Activated T-cell treated with anti-CD3 and anti-CD28 coated beads, Interleukin-2, amount 50 U/mL, for 4 hours (primary cell): ENCODE data around the gene SFMBT1. TPM values are rescaled to one million over a fixed set of nuclear protein-coding genes. Genes with fewer than 3 reads are reported as not detected.
"Not testable (repeated sequence)": the region's sequence is repeated elsewhere in the genome, so short reads cannot be mapped to it uniquely, and the experiment has no call there.

Experiments used
- ATAC-seq, 2 donors: fragments of 200-7000 bp; cut with Tn5 transposase; one replicate each; pipeline ENCODE4 v1.10.0; 2021
- DNase-seq: peaks from one replicate; pipeline ENCODE4 v3.0.0-alpha.2; 2020
- H3K27me3 Mint-ChIP-seq: one replicate; pipeline ENCODE4 v1.8.0; 2021; ENCODE audit warnings: low read depth, mixed read lengths
- H3K36me3 Mint-ChIP-seq: one replicate; pipeline ENCODE4 v1.8.0; 2022; ENCODE audit warnings: mixed read lengths; ENCODE audit not compliant: insufficient read depth
- H3K4me1 Mint-ChIP-seq: one replicate; pipeline ENCODE4 v1.8.0; 2021; ENCODE audit warnings: low read depth, mixed read lengths
- H3K4me3 Mint-ChIP-seq: one replicate; pipeline ENCODE4 v1.8.0; 2021; ENCODE audit warnings: mild to moderate bottlenecking, moderate library complexity, mixed read lengths
- H3K9me3 Mint-ChIP-seq: one replicate; pipeline ENCODE4 v1.8.0; 2021; ENCODE audit warnings: mixed read lengths
- total RNA-seq, 3 donors: library from RNA; stranded (reverse); gene quantifications; one replicate each; pipeline ENCODE4 v1.2.1, GENCODE V29; 2021

Gene SFMBT1
- total RNA-seq, 3 donors from 2014 or later, result 16.8 to 25.2 (median 20.0) TPM

DNA sequence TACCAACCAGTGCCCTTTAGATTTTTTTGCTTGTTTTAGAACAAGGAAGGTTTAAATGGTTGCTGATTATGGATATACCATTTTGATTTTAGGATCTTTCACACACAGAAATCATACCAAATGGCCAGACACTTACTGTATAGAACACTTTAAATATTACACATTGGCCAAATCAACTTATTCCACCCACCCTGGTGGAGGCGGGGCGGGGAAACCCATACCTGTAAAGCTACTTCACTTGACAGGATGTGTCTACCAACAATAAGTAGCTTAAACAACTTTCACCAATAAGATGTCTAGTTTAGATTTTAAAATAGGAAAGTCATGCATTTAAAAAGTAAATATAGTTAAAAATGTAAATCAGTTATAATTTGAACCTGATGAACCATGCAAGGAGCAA, 17.0 kb upstream of the SFMBT1 start:
- ATAC-seq, result no peak
- H3K36me3 Mint-ChIP-seq, result no peaks in the 10 kb centered on the region

DNA sequence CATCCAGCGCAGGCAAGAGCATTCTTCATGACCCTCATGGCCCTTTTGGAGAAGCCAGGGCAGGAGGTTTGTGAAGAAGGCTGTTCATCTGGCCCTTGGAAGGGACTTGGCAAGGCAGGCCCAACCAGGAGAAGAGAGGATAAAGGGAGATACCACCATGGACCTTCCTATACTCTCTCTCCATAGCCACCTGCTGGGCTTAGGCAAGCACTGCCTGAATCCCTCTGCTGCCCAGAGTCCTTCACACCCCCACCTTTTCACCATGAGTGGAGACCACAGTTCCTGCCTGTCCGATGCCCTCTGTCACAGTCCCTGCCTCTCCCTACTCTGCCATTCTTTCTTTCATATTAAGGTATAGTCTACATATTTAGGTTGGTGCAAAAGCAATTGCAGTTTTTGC, 10.6 kb upstream of the SFMBT1 start:
- Mint-ChIP-seq H3K27me3 (no peaks in the 10 kb centered on the region), H3K36me3 (no peaks in the 10 kb centered on the region), H3K9me3 (no peaks in the 10 kb centered on the region), H3K4me3 (no peak overlapping the region), H3K4me1 (no peaks in the 10 kb centered on the region)
- ATAC-seq (peak in 1 of 2 donors; percentile 38), DNase-seq (no peak)

More for the DNA sequence above, 17.0 kb upstream of the SFMBT1 start:
- no peaks in the 10 kb centered on the region for H3K9me3 Mint-ChIP-seq
- no peak overlapping the region for H3K4me3 Mint-ChIP-seq
- H3K27me3 Mint-ChIP-seq, result peaks cover 3% of the 10 kb centered on the region
- H3K4me1 Mint-ChIP-seq, result no peaks in the 10 kb centered on the region
- DNase-seq, result no peak

DNA sequence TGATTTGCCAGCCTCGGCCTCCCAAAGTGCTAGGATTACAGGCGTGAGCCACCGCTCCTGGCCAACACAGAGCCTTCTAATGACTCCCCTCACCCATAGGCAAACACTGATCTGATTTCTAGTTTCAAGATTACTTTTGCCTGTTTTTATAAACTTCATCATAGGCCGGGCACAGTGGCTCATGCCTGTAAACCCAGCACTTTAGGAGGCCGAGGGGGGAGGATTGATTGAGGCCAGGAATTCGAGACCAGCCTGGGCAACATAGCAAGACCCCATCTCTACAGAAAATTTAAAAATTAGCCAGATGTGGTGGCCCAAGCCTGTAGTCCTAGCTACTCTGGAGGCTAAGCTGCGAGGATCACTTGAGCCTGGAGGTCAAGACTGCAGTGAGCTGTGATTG, 8.4 kb upstream of the SFMBT1 start:
- H3K36me3 Mint-ChIP-seq, H3K4me3 Mint-ChIP-seq, H3K27me3 Mint-ChIP-seq, DNase-seq, H3K4me1 Mint-ChIP-seq, ATAC-seq, H3K9me3 Mint-ChIP-seq: not testable (repeated sequence)

DNA sequence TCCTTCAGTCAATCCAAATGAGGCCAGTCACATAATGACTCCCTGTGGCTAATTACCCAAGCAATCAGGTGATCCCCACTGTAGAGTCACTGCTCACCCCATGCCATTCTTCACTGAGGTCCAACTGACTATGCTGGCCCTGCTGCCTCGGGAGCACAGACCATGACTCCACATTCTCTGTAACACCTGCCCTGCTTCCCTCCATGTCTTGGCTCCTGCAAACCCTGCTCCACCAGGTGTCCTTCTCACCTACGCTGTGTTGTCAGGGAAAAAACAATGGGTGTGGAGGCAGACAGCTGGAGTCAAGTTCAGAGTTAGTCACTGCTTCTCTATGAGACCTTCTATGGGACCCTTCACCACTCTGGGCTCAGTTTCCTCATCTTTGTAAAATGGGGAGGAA, 6.1 kb upstream of the SFMBT1 start:
- Mint-ChIP-seq H3K27me3 (no peaks in the 10 kb centered on the region), H3K4me1 (peaks cover 9% of the 10 kb centered on the region), H3K9me3 (no peaks in the 10 kb centered on the region), H3K36me3 (no peaks in the 10 kb centered on the region), H3K4me3 (no peak overlapping the region)
- no peak for ATAC-seq
- DNase-seq, result no peak

DNA sequence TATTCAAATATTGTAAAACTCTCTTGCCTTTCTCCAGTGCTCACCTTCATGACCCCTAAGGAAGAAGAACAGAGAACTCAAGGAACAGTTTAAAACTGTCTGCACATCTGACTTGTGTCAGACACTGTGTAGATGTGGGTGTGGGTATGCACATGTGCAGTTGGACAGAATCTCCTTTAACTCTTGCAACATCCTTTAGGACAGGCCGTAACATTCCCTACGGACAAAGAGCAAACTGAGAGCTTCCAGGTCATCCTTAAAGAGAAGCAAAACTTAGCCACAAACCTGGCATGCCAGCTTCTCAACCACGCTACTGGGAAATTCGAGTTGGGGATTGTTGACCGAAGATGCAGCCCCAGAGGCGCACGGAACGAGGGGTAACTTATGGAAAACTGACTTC, 4.1 kb upstream of the SFMBT1 start:
- no peak for ATAC-seq
- DNase-seq, result no peak
- no peaks in the 10 kb centered on the region for H3K27me3 Mint-ChIP-seq
- no peaks in the 10 kb centered on the region for H3K36me3 Mint-ChIP-seq
- no peak overlapping the region for H3K4me3 Mint-ChIP-seq
- H3K4me1 Mint-ChIP-seq, result peaks cover 13% of the 10 kb centered on the region
- H3K9me3 Mint-ChIP-seq, result no peaks in the 10 kb centered on the region

DNA sequence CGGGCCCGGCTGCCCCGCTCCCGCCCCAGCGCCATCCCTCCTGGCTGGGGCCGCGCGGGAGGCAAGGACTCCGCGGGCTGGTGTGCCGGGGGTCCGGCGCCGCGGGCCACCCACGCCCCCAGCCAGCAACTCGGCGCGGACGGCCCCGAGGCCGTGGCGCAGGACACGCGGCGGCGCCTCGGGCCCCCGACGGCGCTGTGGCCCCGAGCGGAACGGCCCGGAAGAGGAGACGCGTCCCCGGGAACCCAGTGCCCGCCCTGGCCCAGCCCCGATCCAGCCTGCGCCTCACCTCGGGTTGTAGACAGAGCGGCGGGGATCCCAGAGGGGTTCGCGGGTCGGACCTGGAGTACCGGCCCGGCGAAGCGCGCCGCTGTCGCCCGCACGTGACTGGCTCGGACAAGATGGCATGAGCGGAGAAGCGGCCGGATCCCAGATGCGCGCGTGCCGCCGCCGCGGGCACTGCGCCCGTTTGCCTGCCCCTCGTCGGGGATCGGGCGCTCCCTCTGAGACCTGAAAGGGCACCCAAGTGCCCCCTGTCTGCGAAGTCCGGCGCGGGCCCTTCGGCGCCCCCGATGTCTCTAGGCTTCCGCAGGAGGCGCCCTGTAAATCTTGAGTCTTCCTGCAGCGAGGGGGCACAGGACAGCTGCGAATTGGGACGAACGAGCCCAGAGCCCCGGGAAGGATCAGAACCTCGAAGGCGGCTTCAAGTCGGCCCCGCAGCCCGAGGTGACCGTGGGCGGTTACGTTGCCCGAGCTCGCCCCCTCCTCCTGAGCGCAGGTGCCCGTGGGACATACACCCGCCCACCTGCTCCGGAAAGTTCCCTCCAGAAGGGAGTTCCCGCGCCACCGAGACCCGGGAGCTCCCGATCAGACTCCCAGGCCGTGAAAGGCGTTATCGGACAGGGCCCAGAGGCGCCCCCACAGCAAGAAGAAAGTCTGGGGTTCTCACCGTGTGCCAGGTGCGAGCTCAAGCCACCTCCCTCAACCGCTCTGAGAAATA, 598 bp upstream of the SFMBT1 start:
- DNase-seq, result peak; percentile 59
- Mint-ChIP-seq H3K36me3 (no peaks in the 10 kb centered on the region), H3K27me3 (no peaks in the 10 kb centered on the region), H3K4me3 (peak overlapping the region; percentile 85), H3K4me1 (peaks cover 38% of the 10 kb centered on the region), H3K9me3 (no peaks in the 10 kb centered on the region)
- ATAC-seq, result peak; percentile 51 to 59

DNA sequence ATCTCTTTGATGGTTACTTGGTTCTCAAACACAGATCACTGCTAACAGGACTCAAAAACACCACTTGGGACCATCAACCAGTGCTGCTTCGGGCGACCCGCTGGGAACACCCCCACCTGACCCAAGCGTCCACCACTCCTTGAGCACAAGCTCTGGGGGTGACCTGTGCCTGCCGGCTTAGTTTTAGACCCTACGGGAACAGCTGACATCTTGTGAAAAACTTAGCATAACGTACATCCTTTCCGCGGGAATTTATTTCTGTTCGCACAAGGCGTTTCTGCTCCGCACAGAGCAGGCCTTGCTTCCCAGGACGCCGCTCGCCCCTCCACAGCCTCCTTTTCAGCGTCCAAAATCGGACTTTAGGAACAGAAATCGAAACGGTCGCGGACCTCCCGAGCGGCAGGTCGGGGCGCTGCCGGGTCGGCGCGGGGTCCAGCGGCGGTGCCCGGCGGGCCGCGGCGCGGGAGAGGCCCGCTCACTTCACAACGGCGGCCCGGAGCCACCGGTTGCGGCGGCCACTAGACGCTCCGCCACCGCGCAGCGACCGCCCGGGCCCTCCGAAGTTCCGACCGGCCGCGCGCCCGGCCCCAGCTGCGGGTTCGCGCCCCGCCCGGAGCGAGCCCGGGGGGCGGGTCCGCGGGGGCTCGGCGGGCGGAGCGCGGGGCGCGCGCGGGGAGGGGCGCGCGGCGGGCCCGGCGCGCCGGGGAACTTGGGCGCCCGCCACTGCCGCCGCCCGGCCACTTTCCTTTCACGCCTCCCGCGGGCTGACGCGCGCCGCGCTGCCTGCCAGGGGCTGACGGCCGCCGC, 959 bp downstream of the SFMBT1 start:
- DNase-seq (peak; percentile 52), ATAC-seq (peak; percentile 52 to 60)
- Mint-ChIP-seq H3K36me3 (no peaks in the 10 kb centered on the region), H3K9me3 (no peaks in the 10 kb centered on the region), H3K4me3 (peak overlapping the region; percentile 96), H3K4me1 (peaks cover 51% of the 10 kb centered on the region), H3K27me3 (no peaks in the 10 kb centered on the region)

DNA sequence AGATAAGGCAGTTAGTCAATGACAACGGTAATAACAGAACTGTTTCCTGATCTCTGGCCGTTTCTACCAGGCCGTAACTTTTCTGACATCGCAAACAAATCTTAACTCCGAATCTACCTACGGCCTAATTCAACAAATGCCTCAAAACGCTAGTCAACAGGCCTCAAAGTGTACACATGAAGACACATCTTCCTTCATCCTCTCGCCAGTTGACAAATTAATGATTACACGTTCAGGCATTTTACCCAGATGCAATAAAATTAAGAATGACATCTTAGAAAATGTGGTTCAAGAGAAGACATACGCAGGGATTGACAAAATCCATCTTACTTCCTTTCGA, 1.5 kb downstream of the SFMBT1 start:
- no peaks in the 10 kb centered on the region for H3K27me3 Mint-ChIP-seq
- peak overlapping the region; percentile 96 for H3K4me3 Mint-ChIP-seq
- H3K36me3 Mint-ChIP-seq, result no peaks in the 10 kb centered on the region
- ATAC-seq (no peak), DNase-seq (no peak)
- H3K9me3 Mint-ChIP-seq, result no peaks in the 10 kb centered on the region
- peaks cover 53% of the 10 kb centered on the region for H3K4me1 Mint-ChIP-seq

DNA sequence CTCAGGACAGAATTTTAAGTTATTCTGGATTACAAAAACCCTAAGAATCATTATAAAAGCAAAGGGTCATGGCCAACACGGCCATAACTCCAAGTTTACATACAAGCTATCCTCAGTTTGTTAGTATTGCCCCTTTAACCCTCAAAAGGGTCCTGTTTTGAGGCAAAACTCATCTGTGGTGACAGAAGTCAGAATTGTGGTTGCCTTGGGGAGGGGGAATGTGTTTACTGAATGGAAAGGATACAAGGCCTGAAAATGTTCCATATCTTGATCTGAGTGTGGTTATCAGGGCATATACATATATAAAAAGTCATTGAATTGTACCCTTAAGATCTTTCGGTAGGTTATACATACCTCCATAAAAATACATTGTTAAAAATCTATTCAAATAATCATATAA, 2.1 kb downstream of the SFMBT1 start:
- H3K4me1 Mint-ChIP-seq, result peaks cover 59% of the 10 kb centered on the region
- H3K36me3 Mint-ChIP-seq, result no peaks in the 10 kb centered on the region
- H3K27me3 Mint-ChIP-seq, result no peaks in the 10 kb centered on the region
- DNase-seq, result no peak
- H3K9me3 Mint-ChIP-seq, result no peaks in the 10 kb centered on the region
- no peak for ATAC-seq
- H3K4me3 Mint-ChIP-seq, result peak overlapping the region; percentile 96

DNA sequence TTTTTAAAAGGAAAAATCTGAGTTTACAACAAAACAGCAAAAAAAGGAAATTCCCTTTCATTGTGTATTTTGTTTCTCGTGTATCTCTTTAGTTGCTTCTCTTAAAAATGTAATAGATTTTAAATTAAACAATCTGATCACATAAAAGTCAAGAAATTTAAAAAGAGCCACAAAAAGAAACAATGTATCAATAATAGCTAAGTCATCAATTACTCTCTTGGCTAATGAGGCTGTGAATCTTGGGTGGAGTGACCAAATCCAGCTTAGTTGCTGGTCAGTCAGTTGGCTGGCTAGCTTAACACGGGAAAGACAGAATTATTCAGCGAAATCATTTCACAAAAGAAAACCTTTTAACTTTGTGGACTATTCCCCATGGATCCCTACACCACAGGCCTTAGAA, 3.2 kb downstream of the SFMBT1 start:
- no peak for ATAC-seq
- Mint-ChIP-seq H3K9me3 (no peaks in the 10 kb centered on the region), H3K4me1 (peaks cover 67% of the 10 kb centered on the region), H3K4me3 (no peak overlapping the region), H3K36me3 (no peaks in the 10 kb centered on the region), H3K27me3 (no peaks in the 10 kb centered on the region)
- DNase-seq, result no peak

DNA sequence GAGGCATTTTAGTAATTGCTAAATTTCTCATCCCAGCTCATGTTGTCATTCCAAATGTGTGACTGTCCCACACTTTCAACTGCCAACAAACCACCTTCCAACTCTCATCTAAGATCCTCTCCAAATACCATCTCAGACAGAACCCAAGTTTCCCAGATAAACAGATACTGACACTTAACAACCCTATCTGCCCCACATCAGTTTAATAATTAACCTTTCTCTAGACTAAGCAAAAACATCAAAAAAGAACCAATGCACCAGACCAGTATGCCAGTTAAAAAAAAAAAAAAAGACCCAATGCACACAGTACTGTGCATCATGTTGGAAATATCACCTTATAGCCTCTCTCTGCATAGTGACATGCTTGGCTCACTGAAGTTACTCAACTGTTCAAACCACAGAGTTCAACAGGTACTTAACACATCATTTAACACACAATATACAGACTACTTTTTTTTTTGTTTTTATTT, 5.5 kb downstream of the SFMBT1 start:
- Mint-ChIP-seq H3K36me3 (no peaks in the 10 kb centered on the region), H3K4me1 (peaks cover 78% of the 10 kb centered on the region), H3K4me3 (no peak overlapping the region), H3K9me3 (no peaks in the 10 kb centered on the region), H3K27me3 (no peaks in the 10 kb centered on the region)
- DNase-seq (no peak), ATAC-seq (no peak)

DNA sequence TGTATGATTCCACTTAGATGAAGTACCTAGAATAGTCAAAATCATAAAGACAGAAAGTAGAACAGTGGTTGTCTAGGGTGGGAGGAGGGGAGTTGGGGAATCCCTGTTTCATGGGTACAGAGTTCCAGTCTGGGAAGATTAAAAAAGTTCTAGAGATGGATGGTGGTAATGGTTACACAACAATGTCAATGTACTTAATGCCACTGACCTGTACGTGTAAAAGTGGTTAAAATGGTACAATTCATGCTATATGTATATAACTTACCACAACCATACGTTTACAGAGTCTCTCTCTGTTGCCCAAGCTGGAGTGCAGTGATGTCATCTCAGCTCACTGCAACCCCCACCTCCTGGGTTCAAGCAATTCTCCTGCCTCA, 6.5 kb downstream of the SFMBT1 start:
- no peaks in the 10 kb centered on the region for H3K36me3 Mint-ChIP-seq
- ATAC-seq, result no peak
- no peak for DNase-seq
- H3K4me3 Mint-ChIP-seq, result no peak overlapping the region
- H3K4me1 Mint-ChIP-seq, result peaks cover 81% of the 10 kb centered on the region
- no peaks in the 10 kb centered on the region for H3K27me3 Mint-ChIP-seq
- H3K9me3 Mint-ChIP-seq, result no peaks in the 10 kb centered on the region

DNA sequence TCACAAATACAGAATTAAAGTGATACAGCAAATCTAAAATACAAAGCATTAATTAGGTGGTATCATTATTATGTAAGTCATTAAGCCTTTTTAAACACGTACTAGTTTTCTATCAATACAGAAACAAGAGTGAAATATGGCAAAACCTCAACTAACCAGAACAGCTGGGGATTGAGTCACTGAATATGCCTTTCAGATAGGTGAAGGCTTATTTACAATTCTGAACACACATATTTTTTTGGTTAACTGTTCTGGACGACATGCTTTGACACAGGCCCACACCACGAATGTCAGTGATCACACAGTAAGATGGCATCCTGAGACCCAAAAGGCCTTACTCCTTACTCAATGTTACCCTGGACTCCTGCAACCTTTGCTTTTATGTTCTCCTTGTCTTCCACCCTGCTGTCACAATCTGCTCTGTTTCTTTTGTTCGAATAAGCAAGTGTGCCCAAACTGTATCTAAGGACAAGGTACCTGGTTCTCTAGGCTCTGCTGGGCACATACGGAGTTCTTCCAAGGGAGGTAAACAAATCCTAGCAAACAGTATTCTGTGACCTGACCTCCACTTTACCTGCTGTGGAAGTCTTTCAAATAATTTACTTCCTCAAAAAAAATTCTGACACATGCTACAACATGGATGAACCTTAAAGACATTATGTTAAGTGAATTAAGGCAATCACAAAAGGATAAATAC, 7.0 kb downstream of the SFMBT1 start:
- H3K4me3 Mint-ChIP-seq, result no peak overlapping the region
- H3K9me3 Mint-ChIP-seq, result no peaks in the 10 kb centered on the region
- no peak for ATAC-seq
- H3K27me3 Mint-ChIP-seq, result no peaks in the 10 kb centered on the region
- peaks cover 75% of the 10 kb centered on the region for H3K4me1 Mint-ChIP-seq
- H3K36me3 Mint-ChIP-seq, result no peaks in the 10 kb centered on the region
- DNase-seq, result no peak
